ENCODE data around the gene ANO1.

- TF ChIP-seq, protein P1, sequence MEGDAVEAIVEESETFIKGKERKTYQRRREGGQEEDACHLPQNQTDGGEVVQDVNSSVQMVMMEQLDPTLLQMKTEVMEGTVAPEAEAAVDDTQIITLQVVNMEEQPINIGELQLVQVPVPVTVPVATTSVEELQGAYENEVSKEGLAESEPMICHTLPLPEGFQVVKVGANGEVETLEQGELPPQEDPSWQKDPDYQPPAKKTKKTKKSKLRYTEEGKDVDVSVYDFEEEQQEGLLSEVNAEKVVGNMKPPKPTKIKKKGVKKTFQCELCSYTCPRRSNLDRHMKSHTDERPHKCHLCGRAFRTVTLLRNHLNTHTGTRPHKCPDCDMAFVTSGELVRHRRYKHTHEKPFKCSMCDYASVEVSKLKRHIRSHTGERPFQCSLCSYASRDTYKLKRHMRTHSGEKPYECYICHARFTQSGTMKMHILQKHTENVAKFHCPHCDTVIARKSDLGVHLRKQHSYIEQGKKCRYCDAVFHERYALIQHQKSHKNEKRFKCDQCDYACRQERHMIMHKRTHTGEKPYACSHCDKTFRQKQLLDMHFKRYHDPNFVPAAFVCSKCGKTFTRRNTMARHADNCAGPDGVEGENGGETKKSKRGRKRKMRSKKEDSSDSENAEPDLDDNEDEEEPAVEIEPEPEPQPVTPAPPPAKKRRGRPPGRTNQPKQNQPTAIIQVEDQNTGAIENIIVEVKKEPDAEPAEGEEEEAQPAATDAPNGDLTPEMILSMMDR (IDR thresholded peaks at IDR 0.05): no peak
- TF ChIP-seq USF1 (IDR thresholded peaks at IDR 0.05; ENCODE audit: borderline replicate concordance, low read depth) (no peak), NRF1 (IDR thresholded peaks at IDR 0.05; ENCODE audit: low read depth, low read length) (no peak)
These were observed 96.6 kb downstream of the ANO1 start for GRCh38 chr11:70174547-70175235.
